Astrocyte of the hippocampus (primary cell): ENCODE results near the gene ST3GAL4.

Experiments
- DNase-seq: peaks from one replicate; pipeline ENCODE4 v3.0.0; 2011; ENCODE audit warnings: low read depth, low spot score

The ST3GAL4 gene

DNA sequence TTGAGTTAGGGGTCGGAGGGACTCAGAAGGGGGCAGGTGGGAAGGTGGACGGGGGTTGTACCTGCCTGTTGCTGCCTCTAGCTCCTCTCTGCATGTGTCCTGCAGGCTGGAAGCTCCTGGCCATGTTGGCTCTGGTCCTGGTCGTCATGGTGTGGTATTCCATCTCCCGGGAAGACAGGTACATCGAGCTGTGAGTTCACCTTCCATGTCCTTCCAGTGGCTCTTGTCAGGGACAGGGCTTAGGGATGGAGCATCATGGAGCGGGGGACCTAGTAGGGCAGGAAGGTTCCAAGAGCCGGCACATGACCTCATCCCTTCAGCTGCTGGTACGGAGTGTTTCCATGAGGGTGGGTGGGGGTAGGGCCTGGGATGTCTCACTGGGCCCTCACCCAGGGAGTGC lies 50.9 kb downstream of the ST3GAL4 start:
- DNase-seq, result no peak

DNA sequence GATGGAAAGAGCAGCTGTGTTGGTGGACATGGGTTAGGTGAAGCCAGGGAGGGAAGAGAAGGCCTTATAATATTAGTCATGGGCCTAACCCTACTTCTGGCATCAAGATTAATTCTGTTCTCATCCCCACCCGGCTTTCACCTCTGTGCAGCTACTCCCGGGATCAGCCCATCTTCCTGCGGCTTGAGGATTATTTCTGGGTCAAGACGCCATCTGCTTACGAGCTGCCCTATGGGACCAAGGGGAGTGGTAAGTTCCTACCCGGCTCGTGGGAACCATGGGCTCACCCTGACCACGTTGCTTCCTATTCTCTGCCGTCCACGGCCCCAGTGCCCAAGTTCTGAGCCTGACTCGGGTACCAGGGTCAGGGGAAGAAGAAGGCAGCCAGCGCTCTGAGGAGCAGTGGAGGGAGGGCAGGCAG lies 51.6 kb downstream of the ST3GAL4 start:
- no peak for DNase-seq

DNA sequence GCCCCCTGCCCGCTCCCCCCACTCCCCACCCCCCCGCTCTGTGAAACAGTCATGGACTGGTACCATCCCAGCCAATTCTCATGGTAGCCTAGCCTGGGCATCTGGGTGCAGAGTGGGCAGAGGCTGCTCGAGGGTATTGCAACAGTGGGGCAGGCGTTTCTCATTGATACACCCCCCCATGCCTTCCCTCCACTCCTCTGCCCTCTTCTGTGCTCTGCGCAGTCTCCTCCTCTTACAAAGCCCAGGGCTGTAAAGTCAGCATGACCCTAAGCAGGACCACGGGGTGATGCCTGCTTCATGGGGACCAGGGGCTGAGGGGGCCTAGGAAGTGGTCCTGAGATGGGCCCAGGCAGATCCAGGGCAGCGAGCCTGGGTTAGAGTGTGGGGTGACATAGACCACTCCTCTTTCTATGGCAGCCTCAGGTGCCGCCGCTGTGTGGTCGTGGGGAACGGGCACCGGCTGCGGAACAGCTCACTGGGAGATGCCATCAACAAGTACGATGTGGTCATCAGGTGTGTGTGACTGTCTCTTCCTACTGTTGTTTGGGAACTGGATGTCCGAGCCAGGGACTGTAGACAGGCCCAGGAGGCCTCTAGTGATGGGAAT lies 52.3 kb downstream of the ST3GAL4 start:
- DNase-seq, result no peak

DNA sequence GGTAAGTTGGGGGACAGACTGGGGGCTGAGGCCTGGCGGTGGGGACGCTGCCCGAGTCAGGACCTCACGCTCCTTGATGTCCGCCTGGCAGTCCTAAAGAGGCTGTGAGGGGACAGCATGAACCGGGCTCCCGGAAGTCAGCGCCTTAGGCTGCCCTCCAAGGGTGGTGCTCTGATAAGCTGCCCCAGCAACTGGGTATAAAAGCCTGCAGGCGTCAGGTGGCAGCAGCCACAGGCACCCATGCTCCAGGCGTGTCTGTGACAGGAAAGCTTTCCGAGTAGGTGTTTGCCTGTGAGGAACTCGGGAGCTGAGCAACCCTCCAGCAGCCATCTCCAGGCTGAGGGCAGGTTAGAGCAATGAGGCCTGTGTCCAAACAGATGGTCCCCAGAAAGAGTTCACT lies 53.0 kb downstream of the ST3GAL4 start:
- no peak for DNase-seq

DNA sequence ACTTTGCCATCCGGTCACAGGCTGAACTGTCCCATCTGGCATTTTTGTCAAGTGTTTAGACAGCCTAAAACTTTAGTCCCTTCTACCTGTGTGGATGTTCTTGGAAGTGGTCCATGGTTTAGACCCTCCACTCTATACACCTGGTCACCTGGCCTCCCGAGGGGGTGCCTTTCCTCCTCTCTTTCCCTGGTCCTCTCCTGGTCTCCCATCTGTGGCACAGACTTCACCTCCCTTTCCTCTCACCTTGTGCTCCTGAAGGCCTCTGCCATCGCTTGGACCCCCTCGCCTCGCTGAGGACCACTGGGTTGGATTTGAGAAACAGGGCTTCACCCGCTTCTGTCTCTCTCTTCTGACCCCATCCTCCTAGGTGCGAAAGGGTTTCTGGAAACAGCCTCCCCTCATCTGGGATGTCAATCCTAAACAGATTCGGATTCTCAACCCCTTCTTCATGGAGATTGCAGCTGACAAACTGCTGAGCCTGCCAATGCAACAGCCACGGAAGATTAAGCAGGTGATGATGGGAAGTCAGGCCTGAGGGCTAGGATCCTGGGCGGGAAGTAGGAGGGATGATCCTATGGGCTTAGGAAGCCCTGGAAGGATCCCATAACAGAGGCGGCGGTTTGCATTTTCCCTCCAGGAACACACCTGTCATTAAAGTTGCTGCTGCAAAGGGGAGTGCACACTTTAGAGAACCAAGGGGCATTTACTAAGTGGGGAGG lies 53.6 kb downstream of the ST3GAL4 start:
- DNase-seq, result no peak

DNA sequence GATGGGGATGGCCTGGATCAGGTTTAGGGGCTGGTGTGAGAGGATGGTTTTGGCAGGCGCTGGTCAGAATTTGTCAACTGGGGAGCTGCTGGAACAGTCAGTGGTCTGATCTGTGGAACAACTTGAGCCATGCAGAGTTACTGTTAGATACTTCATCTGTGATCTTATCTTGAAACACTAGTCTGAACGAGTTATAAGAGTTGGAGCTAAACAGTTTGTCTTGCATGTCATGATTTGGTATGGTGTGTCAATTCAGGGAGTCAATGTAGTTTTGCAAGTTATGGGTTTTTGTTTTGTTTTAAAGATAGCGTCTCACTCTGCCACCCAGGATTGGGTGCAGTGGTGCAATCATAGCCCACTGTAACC lies 54.1 kb downstream of the ST3GAL4 start:
- no peak for DNase-seq

DNA sequence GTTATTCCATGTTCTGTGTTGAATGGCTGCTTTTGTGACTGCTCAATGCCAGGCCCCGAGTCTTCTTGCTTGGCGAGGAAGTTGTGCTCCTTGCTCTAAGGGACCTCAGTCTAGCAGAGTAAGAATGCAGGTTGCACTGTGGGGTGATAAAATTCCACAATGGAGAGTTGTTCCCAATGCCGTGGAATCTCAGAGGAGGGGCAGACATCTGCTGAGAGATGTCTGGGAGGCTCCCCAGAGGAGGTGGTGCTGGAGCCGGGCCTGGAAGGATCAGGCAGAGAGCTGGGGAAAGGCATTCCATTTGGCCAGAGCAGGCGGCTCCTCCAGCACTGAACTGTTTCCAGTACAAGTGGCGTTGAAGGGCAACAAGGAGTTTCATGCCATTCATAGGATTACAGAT lies 55.2 kb downstream of the ST3GAL4 start:
- no peak for DNase-seq

DNA sequence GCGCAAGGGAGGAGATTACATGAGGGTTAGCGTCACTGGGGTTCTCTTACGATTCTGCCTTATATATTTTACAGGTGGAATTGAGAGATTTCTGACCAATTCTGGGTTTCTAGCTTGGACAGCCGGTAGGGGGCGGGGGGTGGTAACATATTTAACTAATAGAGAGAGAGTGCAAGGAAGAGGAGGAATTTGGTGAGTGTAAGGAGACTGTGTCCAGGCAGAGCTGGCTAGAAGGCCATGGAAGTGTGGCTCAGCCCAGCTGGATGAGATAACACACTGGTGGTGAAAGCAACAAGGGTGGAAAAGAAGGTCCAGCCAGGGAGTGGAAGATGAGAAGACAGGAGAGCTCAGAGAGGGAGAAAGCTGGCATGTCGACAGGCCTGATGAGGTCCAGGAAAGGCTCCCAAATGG lies 56.5 kb downstream of the ST3GAL4 start:
- no peak for DNase-seq

DNA sequence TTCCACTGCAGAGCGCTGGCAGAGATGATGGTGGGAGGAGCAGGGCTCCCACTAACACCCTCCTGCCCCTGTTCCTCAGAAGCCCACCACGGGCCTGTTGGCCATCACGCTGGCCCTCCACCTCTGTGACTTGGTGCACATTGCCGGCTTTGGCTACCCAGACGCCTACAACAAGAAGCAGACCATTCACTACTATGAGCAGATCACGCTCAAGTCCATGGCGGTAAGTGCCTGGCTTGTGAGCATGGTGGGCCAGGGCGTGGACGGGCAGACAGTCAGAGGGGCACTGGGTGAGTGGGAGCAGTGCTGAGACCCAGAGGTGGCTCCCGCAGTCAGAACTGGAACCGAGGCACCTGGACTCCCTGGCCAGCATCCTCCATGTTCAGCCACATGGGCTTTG lies 57.9 kb downstream of the ST3GAL4 start:
- DNase-seq, result no peak

DNA sequence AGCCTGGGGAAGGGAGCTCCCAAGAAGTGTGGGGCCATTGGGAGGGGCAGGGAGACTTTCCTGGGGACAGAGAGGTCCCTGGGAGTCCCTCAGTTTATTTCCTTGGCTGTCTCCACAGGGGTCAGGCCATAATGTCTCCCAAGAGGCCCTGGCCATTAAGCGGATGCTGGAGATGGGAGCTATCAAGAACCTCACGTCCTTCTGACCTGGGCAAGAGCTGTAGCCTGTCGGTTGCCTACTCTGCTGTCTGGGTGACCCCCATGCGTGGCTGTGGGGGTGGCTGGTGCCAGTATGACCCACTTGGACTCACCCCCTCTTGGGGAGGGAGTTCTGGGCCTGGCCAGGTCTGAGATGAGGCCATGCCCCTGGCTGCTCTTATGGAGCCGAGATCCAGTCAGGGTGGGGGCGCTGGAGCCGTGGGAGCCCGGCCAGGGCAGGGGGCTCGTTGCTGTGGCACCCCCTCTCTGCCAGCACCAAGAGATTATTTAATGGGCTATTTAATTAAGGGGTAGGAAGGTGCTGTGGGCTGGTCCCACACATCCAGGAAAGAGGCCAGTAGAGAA lies 58.4 kb downstream of the ST3GAL4 start:
- DNase-seq, result no peak

DNA sequence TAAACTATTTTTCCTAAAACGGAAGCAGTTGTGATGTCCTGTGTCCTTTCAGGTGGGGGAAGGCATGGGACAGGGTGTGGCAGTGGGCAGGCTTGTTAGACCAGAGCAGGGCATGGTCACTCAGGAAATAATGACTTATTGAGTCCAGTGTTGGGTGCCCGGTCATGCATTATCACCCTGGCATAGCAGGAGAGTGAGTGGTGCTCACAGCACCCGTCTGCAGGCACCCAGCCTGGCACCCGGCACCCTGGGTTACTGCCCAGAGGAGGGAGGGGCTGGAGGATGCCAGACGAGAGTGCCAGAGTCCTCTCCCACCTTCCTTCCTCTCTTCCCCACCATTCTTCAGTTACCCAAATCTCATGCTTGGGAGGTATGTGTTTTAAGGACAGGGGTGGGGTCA lies 59.1 kb downstream of the ST3GAL4 start:
- DNase-seq, result no peak

DNA sequence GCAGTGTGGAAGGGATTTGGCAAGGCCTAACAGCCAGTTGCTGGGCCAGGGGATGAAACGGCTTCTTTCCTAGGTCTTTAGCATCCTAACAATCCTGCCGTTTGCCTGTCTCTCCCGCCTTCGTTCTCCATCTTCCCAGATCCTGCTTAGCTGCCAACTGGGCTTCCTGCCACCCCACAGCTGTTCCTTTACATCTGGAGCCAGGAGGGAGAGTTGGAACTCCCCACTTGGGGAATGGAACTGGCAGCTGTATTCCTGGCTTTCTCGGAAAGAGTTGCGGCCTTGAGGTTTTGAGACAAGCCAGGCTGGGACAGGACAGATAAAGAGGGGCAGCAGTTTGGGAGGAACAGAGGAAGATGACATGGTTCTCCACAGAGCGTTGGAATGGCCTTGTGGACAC lies 59.6 kb downstream of the ST3GAL4 start:
- no peak for DNase-seq

DNA sequence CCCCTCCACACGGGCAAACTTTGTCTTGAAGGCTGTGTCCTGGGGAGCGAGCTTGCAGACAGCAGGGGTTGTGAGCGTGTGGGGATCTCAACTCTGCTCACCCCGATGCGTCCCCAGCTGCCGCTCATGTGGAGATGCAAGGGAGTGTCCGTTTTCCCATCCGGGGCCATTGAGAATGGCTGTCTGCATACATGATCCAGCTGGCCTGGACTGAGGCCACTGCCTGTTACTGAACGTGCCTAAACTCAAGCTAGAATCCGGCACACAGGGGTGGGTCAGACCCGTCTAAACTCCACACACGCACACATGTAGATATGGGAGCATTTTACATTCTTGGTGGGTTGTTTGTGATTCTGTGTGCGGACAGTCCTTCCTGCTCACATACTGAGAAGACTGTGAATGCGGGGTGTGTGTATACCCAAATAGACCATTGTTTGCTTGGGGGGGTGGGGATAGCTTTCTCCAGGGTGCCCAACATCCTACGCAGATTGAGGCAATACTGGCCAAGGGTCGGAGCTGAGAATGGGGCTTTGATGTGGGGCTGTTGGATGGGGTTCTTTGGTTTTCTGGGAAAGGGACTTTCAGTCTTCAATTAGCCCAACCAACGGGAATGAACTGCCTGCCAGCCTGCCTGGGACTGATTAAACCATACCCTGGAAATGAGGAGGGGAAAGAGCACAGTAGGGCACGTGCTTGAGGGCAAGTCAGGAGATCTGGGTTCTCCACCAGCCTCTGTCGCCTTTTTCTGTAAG lies 60.4 kb downstream of the ST3GAL4 start:
- DNase-seq, result no peak

DNA sequence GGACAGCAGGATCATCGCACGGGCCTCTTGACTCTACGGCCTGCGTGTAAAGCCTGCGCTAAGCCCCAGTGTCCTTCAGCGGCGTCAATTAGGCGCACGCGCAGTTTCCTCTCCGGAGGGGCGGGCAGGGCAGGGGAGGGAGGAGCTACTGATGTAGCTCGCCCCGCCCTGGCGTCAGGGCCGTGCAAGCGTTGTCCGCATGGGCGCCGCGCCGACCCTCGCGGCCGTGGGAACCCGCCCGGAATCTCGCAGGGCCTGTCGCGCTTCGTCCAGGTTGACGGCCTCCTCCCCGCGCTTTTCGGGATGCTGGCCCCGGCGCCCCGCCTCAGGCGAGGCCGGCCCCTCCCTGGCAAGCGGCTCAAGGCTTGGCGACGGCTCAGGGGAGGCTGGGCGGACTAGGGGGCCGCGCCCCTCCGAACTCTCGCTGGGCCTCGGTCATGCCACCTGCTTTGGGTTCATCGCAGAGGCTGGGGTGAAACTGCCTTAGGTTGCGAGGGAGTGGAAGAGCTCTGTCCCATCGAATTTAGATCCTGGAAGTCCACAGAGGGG lies 61.1 kb downstream of the ST3GAL4 start:
- DNase-seq, result peak; percentile 93

DNA sequence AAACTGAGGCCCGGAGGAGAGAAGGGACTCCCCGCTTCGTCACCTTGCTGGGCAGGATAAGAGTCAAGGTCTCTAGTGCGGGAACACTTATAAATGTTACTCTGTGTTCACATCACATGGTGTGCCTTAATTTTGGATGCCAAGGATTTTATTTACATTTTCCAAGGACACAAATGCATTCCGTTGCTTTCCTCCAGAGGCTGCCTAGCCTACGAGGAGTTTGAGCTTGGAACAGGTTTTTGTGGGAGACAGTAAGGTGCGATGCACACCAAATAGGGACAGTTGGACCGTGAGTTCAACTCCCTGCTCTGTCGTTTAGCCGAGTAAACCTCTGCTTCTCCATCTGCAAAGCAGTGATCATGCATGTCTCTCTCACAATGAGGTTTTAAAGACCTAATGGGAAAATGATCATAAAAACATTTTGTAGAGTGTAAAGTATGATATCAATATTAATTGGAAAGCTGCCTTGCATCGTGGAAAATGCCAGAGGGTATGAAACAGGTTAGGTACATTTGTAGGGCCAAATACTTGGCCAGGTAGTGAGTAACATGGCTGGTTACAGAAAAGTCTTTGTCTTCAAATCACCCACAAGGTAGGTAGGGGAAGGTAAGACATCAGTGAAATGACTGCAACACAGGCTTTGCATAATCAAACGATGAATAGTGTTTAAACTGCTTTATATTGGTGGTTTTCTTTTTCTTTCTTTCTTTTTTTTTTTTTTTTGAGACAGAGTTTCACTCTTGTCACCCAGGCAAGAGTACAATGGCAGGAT lies 61.8 kb downstream of the ST3GAL4 start:
- DNase-seq, result no peak

DNA sequence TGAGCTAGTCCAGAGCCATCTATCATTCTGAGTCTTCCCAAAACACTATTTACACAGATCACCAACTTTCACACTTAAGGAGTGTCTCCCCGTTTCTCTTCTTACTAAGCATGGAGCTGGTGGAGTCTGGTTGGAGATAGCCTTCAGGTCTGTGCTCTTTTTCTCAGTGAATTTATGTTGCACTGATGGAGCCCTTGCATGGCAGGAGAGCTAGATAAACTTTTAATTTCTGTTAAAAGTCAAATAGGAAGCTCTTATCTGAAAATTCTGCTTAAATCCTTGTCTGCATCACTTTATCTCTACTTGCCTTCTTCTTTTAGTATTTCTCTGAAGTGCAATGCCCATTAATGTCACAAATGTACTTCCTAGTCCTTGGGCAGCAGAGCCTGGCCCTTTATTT lies 63.4 kb downstream of the ST3GAL4 start:
- no peak for DNase-seq

DNA sequence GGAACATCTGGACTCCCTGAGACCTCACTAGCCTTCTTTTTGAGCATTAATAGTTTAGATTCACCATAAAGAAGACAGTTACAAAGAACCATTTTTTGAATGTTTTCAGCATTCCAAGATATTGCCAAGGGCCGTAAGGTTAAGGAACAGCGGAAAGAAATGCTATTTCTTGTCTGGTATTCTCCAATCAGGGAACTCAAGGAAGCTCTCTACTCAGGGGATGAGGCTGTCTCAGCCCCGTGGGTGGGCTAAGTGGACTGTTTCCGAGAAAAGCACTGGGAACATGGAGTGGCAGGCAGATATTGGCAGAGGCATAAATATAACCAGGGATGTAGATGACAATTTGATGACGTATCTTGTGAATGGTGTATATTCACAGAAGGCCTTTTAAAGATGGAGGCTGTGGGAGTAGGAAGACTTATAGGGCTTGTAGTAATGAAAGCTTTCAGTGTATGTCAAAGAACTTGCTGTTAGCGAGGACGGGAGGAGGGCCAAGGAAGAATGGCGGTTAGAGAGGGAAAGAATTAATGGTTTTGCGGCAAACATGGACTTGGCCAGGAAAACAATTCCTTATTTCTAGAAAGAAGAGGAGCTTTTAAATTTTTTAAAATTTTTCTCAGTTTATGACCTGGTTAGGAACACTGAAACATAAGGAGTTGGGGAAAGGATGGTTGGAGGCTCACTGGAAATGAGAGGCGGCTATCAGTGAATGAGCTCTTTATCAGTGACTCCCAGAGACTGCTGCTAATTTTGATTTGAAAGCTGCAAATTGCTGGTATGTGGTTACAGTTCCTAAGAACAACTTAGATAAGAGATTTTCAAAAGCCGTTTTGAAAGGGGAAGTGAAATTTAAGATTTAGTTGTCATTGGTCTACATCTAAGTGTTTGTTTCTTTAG lies 64.6 kb downstream of the ST3GAL4 start:
- no peak for DNase-seq

DNA sequence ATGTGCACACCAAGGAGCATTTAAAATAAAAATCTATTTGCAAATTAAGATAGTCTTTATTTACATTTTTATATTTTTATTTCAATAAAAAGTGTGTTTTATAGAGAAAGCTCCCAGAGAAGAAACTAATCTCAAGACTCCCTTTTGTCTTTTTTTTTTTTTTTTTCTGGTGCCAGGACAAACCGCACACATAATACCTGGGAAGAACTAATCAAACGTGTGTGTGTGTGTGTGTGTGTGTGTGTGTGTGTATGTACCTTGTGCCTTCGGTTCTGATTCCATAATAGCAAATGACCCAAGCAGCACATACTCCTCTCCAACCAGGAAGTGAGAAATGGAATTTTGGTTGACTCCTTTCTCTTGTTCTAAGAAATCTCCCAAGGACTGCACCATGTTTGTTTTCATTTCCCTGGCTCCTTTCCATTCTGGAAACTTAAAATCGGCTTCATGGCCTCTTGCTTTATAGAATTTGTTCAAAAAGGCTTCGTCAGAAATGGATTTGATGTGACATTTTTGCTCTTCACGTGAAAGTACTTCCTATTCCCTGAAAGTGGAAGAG lies 65.3 kb downstream of the ST3GAL4 start:
- DNase-seq, result no peak

DNA sequence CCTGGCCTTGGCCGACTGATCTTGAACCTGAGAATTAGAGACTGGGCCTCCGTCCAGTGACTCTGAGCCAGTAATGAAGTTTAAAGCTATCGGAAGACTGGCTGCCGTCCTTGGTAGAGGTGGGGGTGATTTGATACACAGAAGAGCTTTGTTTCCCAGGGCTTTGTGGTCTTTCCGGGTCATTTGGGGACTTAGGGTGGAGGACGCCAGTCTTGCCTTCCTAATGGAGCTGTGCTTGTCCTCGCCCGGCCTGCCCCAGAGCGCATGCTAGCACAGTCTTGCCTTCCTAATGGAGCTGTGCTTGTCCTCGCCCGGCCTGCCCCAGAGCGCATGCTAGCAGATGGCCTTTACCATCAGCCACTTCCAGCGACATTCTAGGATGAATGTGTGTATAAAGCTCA lies 65.8 kb downstream of the ST3GAL4 start:
- no peak for DNase-seq

DNA sequence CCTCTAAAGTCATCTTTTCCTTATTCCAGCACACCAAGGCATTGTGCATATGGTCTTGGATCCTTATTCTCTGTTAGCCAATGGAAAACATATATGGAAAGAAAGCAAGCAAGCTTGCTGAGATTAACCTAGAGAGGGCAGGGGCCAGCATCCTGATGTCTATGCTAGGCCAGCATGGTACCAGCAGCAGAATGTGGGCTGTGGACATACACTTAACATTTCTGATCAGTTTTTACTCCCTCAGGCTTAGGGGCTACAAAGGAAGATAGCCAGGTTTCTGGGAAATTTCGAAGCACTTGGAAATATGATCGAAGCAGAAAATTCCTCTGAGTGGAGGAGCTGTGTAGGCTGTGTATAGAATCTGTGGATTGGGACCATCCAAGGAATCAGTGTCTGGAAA lies 67.0 kb downstream of the ST3GAL4 start:
- DNase-seq, result no peak
